Activated naive CD4-positive, alpha-beta T cell treated with anti-CD3 and anti-CD28 coated beads for 36 hours (primary cell): ENCODE measurements around the gene EXD3. TPM values are rescaled to one million over a fixed set of nuclear protein-coding genes. Genes with fewer than 3 reads are reported as not detected.

Source experiments
- microRNA-seq: library from miRNA; unstranded; fragments of <30 nt; microRNA quantifications from one replicate; pipeline ENCODE4 v1.2.0, GENCODE V29; 2022; ENCODE audit warnings: borderline microRNAs expressed, borderline replicate concordance
- total RNA-seq, 2 experiments: library from RNA; stranded (reverse); gene quantifications; one replicate each; pipeline ENCODE4 v1.2.3, GENCODE V29; 2021

Gene EXD3
- total RNA-seq, 2 experiments from 2014 or later = 11.2 to 12.7 TPM

Small RNAs within 50 kb of the gene (microRNA-seq; reads per million reads assigned to microRNA genes)
- gene MIR7114 = 4.4 reads per million

Other genes with a start within 250 kb of the EXD3 start
- gene ANAPC2, start 234.6 kb downstream of the EXD3 start, total RNA-seq = 10 to 100 TPM; 34.8 to 36.6 TPM
- 10 to 100 TPM; 48.2 to 49.9 TPM for gene SSNA1, start 234.5 kb downstream of the EXD3 start, total RNA-seq
- 1 to 10 TPM; 2.1 to 2.6 TPM for gene TPRN, start 222.4 kb downstream of the EXD3 start, total RNA-seq
- gene TMEM203, start 217.5 kb downstream of the EXD3 start, total RNA-seq = 10 to 100 TPM; 21.8 to 23.2 TPM
- 10 to 100 TPM; 25.3 to 26.1 TPM for gene NDOR1, start 217.5 kb downstream of the EXD3 start, total RNA-seq
- gene RNF208, start 200.9 kb downstream of the EXD3 start, total RNA-seq = 1 to 10 TPM; 4.9 to 5.0 TPM
- gene CYSRT1, start 198.0 kb downstream of the EXD3 start, total RNA-seq = under 1 TPM; 0.17 to 0.26 TPM
- not detected for gene RNF224, start 195.7 kb downstream of the EXD3 start, total RNA-seq
- not detected for gene SLC34A3, start 192.3 kb downstream of the EXD3 start, total RNA-seq
- gene TUBB4B, start 181.9 kb downstream of the EXD3 start, total RNA-seq = 100 to 1,000 TPM; 193 to 196 TPM
- gene STPG3, start 171.9 kb downstream of the EXD3 start, total RNA-seq = not detected
- 10 to 100 TPM; 47.0 to 47.1 TPM for gene NELFB, start 167.8 kb downstream of the EXD3 start, total RNA-seq
- gene TOR4A, start 145.4 kb downstream of the EXD3 start, total RNA-seq = 1 to 10 TPM in 1 of 2 experiments, under 1 TPM in 1; 0.93 to 1.1 TPM
- gene NRARP, start 120.9 kb downstream of the EXD3 start, total RNA-seq = 1 to 10 TPM; 1.8 to 2.2 TPM
- gene NOXA1, start 231 bp upstream of the EXD3 start, total RNA-seq = 1 to 10 TPM; 1.0 to 1.2 TPM
- not detected for gene ENTPD8, start 18.2 kb upstream of the EXD3 start, total RNA-seq
- 10 to 100 TPM; 33.2 to 35.7 TPM for gene NSMF, start 36.2 kb upstream of the EXD3 start, total RNA-seq
- 1 to 10 TPM; 2.8 to 3.1 TPM for gene PNPLA7, start 127.2 kb upstream of the EXD3 start, total RNA-seq
- 10 to 100 TPM; 39.3 to 41.0 TPM for gene MRPL41, start 128.7 kb upstream of the EXD3 start, total RNA-seq
- gene DPH7, start 155.8 kb upstream of the EXD3 start, total RNA-seq = 10 to 100 TPM; 32.4 to 36.6 TPM
- gene ZMYND19, start 167.3 kb upstream of the EXD3 start, total RNA-seq = 10 to 100 TPM; 50.9 to 52.5 TPM
- 10 to 100 TPM; 19.1 to 21.4 TPM for gene ARRDC1, start 182.5 kb upstream of the EXD3 start, total RNA-seq
- 10 to 100 TPM; 57.9 to 59.0 TPM for gene EHMT1, start 195.8 kb upstream of the EXD3 start, total RNA-seq